ENCODE data around the gene MAD2L2. TPM values are rescaled to one million over a fixed set of nuclear protein-coding genes. Genes with fewer than 3 reads are reported as not detected.
A peak's percentile ranks its signal among the peaks of the same experiment; 100 is the strongest.

The MAD2L2 gene
- total and polyA plus RNA-seq, 9 of the 15 experiments (the other 6 are each of a cell fraction or from before 2014, with no cell fraction given): 12.4 to 286 (median 143) TPM

GRCh38 chr1:11680270-11681070 lies 478 bp downstream of the MAD2L2 start (continued):
- no peak for TF ChIP-seq ZNF609 (CRISPR knock-in tag; IDR thresholded peaks at IDR 0.05; ENCODE audit: borderline replicate concordance)
- TF ChIP-seq GATAD2A (IDR thresholded peaks at IDR 0.05): no peak
- no peak for TF ChIP-seq ZNF311 (CRISPR knock-in tag; IDR thresholded peaks at IDR 0.05)
- no peak for TF ChIP-seq CREB3L1 (IDR thresholded peaks at IDR 0.05; ENCODE audit: borderline replicate concordance, low read depth)
- TF ChIP-seq NKRF (IDR thresholded peaks at IDR 0.05; ENCODE audit: borderline replicate concordance): peak; percentile 82
- TF ChIP-seq E2F5 (CRISPR knock-in tag; IDR thresholded peaks at IDR 0.05): no peak
- TF ChIP-seq CBX1 (IDR thresholded peaks at IDR 0.05; ENCODE audit: low read depth): no peak
- TF ChIP-seq CGGBP1 (CRISPR knock-in tag; IDR thresholded peaks at IDR 0.05): no peak
- TF ChIP-seq RAD21 (CRISPR knock-in tag; conservative IDR thresholded peaks at IDR 0.05 in 1 of 2, IDR thresholded peaks at IDR 0.05 in 1 of 2): no peak
- TF ChIP-seq GTF2F1 (IDR thresholded peaks at IDR 0.05; ENCODE audit: low read depth, low read length): no peak
- peak; percentile 47; the same call in 1 of the 2 replicates for TF ChIP-seq ZBTB2 (IDR thresholded peaks at IDR 0.05)
- peak; percentile 98 for TF ChIP-seq CC2D1A (IDR thresholded peaks at IDR 0.05)
- 0 out of 2 replicates have a peak, but pooled peaks have one; percentile 20 for TF ChIP-seq LARP7 (IDR thresholded peaks at IDR 0.05)
- TF ChIP-seq OTX1 (CRISPR knock-in tag; IDR thresholded peaks at IDR 0.05): 0 out of 2 replicates have a peak, but pooled peaks have one; percentile 28
- no peak for TF ChIP-seq ZFX (CRISPR knock-in tag; IDR thresholded peaks at IDR 0.05)
- 0 out of 2 replicates have a peak, but pooled peaks have one; percentile 11 for TF ChIP-seq ZNF12 (CRISPR knock-in tag; IDR thresholded peaks at IDR 0.05)
